B cell (primary cell): ENCODE measurements around the gene LRRC55.

ENCODE experiments used
- EZH2 ChIP-seq: IDR thresholded peaks from 2 replicates; pipeline ENCODE4 v1.6.1; 2012; ENCODE audit warnings: borderline replicate concordance, low read depth, mild to moderate bottlenecking, moderate library complexity, low read length; ENCODE audit not compliant: insufficient read depth, poor library complexity, severe bottlenecking
- TF ChIP-seq, protein P1 (sequence below): fragments of 200-600 bp; IDR thresholded peaks from one replicate; pipeline ENCODE4 v1.8.0; 2022; ENCODE audit warnings: antibody characterized with exemption, mild to moderate bottlenecking

DNA sequence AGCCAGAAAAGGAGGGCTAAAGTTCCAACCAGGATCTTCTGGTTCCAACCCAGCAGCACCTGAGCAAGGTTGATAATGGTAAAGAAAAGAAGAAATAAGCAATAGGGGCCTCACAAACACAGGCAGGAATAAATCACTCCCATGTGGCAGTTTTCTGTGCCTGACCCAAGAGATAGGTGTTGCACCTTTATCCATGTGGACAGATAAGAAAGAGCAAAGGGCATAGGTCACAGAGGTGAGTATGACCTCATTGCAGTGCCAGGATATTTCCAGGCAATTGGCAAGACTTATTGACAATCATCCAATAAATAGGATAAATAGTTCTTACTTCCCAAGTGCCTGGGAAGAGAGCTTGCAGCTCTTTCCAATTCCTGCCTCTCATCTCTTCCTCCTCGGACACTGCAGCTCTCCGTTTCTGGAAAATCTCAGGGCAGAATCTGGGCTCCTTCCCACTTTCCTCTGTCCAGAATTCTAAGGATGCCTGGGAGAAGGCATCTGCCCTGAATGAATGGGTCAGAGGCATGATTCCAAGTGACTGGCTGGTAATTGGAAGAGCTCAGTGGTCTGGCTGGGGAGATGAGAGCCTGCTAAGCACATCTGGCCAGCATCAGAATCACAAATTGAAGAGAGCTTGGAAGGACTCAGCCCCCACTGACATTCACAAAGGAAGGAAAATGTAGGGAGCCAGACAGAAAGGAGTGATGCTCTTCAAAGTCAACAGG is 14.5 kb upstream of the LRRC55 start:
- TF ChIP-seq, protein P1, sequence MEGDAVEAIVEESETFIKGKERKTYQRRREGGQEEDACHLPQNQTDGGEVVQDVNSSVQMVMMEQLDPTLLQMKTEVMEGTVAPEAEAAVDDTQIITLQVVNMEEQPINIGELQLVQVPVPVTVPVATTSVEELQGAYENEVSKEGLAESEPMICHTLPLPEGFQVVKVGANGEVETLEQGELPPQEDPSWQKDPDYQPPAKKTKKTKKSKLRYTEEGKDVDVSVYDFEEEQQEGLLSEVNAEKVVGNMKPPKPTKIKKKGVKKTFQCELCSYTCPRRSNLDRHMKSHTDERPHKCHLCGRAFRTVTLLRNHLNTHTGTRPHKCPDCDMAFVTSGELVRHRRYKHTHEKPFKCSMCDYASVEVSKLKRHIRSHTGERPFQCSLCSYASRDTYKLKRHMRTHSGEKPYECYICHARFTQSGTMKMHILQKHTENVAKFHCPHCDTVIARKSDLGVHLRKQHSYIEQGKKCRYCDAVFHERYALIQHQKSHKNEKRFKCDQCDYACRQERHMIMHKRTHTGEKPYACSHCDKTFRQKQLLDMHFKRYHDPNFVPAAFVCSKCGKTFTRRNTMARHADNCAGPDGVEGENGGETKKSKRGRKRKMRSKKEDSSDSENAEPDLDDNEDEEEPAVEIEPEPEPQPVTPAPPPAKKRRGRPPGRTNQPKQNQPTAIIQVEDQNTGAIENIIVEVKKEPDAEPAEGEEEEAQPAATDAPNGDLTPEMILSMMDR = no peak
- no peak for TF ChIP-seq EZH2
